Loucy (cell line): ENCODE measurements around the gene LRRC4.

Source experiments
- CTCF ChIP-seq: fragments of 200-600 bp; sonication (generic); conservative IDR thresholded peaks from 2 replicates; pipeline ENCODE4 v1.5.1; 2014; ENCODE audit warnings: mild to moderate bottlenecking, antibody characterized with exemption, low read length
- EZH2phosphoT487 ChIP-seq: fragments of 200-600 bp; IDR thresholded peaks from 2 replicates; pipeline ENCODE4 v1.6.1; 2018; ENCODE audit warnings: antibody characterized with exemption, mild to moderate bottlenecking, moderate library complexity, borderline replicate concordance

DNA sequence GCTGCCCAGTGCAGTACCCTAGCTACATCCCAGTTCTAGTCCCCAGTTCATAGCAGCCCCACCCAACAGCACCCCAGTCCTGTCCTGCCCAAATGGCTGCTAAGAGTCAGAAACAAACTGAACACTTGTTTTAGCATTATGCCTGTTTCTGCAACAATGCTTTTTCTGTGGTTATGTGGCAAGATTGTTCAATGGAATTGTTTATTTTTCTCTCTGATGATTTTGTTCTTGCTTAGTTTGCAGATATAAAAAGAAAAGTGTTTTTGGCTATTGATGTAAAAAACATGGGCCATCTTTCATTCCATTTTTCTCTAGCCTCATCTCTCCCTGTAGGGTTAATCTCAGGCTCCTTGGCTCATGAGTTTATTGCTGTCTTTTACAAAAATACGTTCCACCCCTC lies 42.5 kb downstream of the LRRC4 start:
- TF ChIP-seq CTCF = no peak
- no peak for TF ChIP-seq EZH2phosphoT487
